ENCODE data around the gene HORMAD2. TPM values are rescaled to one million over a fixed set of nuclear protein-coding genes. Genes with fewer than 3 reads are reported as not detected.

The HORMAD2 gene
- polyA plus RNA-seq, 1 of the 3 experiments (the other 2 are of a cell fraction), result not detected

GRCh38 chr22:30170129-30170528, 89.9 kb downstream of the HORMAD2 start:
- no peak for TF ChIP-seq RXRA (IDR thresholded peaks at IDR 0.05; ENCODE audit: borderline replicate concordance, low read depth)
- Histone ChIP-seq H2AFZ (ENCODE audit: low read depth) (no peak overlapping the region), H3K79me2 (ENCODE audit: insufficient read depth) (no peaks in the 10 kb centered on the region), H3K4me1 (ENCODE audit: control insufficient read depth in 1 of 2, insufficient read depth in 2 of 2, low read depth in 1 of 2, low read length in 1 of 2) (no peaks in the 10 kb centered on the region; a peak in 2 of 4 replicates), H3K9me2 (no peaks in the 10 kb centered on the region), H3K4me2 (no peak overlapping the region), H3K27me3 (ENCODE audit: insufficient read depth) (no peaks in the 10 kb centered on the region), H3K9me3 (no peaks in the 10 kb centered on the region), H3K36me3 (replicated peaks in 1 of 2; ENCODE audit: control insufficient read depth in 1 of 2, insufficient read depth in 2 of 2, low read length in 1 of 2) (no peaks in the 10 kb centered on the region), H3K27ac (ENCODE audit: low read depth in 2 of 2, low read length in 1 of 2) (no peak overlapping the region), H3K9ac (no peak overlapping the region), H3F3A (replicated peaks; ENCODE audit: insufficient read depth) (no peaks in the 10 kb centered on the region), H4K20me1 (ENCODE audit: insufficient read depth) (no peaks in the 10 kb centered on the region), H3K4me3 (ENCODE audit: low read depth in 2 of 2, low read length in 1 of 2) (no peak overlapping the region)
- no peak for DNase-seq
- POLR2A ChIA-PET, result no interaction called here
- CTCF ChIA-PET, result no interaction called here
- WGBS (ENCODE audit: low lambda C conversion rate), result 58% methylated on average over 2 of the region's 2 CpGs

- Histone ChIP-seq H3K4me3 (ENCODE audit: low read depth in 2 of 2, low read length in 1 of 2) (no peak overlapping the region), H3K36me3 (replicated peaks in 1 of 2; ENCODE audit: control insufficient read depth in 1 of 2, insufficient read depth in 2 of 2, low read length in 1 of 2) (no peaks in the 10 kb centered on the region), H3K27ac (ENCODE audit: low read depth in 2 of 2, low read length in 1 of 2) (no peak overlapping the region), H3K4me1 (ENCODE audit: control insufficient read depth in 1 of 2, insufficient read depth in 2 of 2, low read depth in 1 of 2, low read length in 1 of 2) (no peaks in the 10 kb centered on the region; a peak in 2 of 4 replicates), H3K9me2 (no peaks in the 10 kb centered on the region), H4K20me1 (ENCODE audit: insufficient read depth) (no peaks in the 10 kb centered on the region), H3K9ac (no peak overlapping the region), H3K79me2 (ENCODE audit: insufficient read depth) (no peaks in the 10 kb centered on the region), H3K27me3 (ENCODE audit: insufficient read depth) (no peaks in the 10 kb centered on the region), H2AFZ (ENCODE audit: low read depth) (no peak overlapping the region), H3K4me2 (no peak overlapping the region), H3K9me3 (no peaks in the 10 kb centered on the region), H3F3A (replicated peaks; ENCODE audit: insufficient read depth) (no peaks in the 10 kb centered on the region)
- 33% methylated on average over 3 of the region's 3 CpGs for WGBS (ENCODE audit: low lambda C conversion rate)
- DNase-seq, result no peak
- CTCF ChIA-PET, result no interaction called here
- TF ChIP-seq RCOR1 (IDR thresholded peaks at IDR 0.05; ENCODE audit: low read length) (no peak), SMC3 (IDR thresholded peaks at IDR 0.05; ENCODE audit: low read depth, low read length) (no peak), RFX5 (IDR thresholded peaks at IDR 0.05; ENCODE audit: low read length) (no peak), POLR2AphosphoS5 (IDR thresholded peaks at IDR 0.05; ENCODE audit: low read depth, low read length) (no peak), RAD21 (IDR thresholded peaks at IDR 0.05; ENCODE audit: low read length) (no peak), TAF1 (IDR thresholded peaks at IDR 0.05; ENCODE audit: borderline replicate concordance, low read depth, low read length) (no peak), EZH2phosphoT487 (IDR thresholded peaks at IDR 0.05; ENCODE audit: borderline replicate concordance, low read depth) (no peak), CHD2 (IDR thresholded peaks at IDR 0.05; ENCODE audit: low read length, partially characterized antibody) (no peak), ELF1 (IDR thresholded peaks at IDR 0.05) (no peak), FOXM1 (IDR thresholded peaks at IDR 0.05; ENCODE audit: low read depth) (no peak), GATA2 (CRISPR knock-in tag; IDR thresholded peaks at IDR 0.05) (no peak), CTCF (IDR thresholded peaks at IDR 0.05) (no peak), SIN3A (IDR thresholded peaks at IDR 0.05; ENCODE audit: borderline replicate concordance, low read depth, low read length) (no peak), USF2 (IDR thresholded peaks at IDR 0.05; ENCODE audit: borderline replicate concordance, low read depth, low read length) (no peak), FOSL2 (IDR thresholded peaks at IDR 0.05; ENCODE audit: borderline replicate concordance, low read depth) (no peak), EP300 (IDR thresholded peaks at IDR 0.05; ENCODE audit: borderline replicate concordance in 1 of 2, low read depth in 1 of 2, low read length in 1 of 2) (no peak), REST (IDR thresholded peaks at IDR 0.05; ENCODE audit: low read depth, low read length) (no peak), PBX3 (IDR thresholded peaks at IDR 0.05) (no peak), TCF12 (IDR thresholded peaks at IDR 0.05) (no peak)
- POLR2A ChIA-PET, result no interaction called here
Observed at GRCh38 chr22:30171008-30171407, 90.7 kb downstream of the HORMAD2 start.
